Stimulated activated CD4-positive, alpha-beta T cell treated with anti-CD3 and anti-CD28 coated beads, Interleukin-15, amount 100 ng/mL, for 1 hour (primary cell): Measurements from ENCODE around the gene CSF2.

Source experiments
- DNase-seq, 2 donors: peaks; one replicate each; pipeline ENCODE4 v3.0.0-alpha.2; 2020; ENCODE audit warnings: low read depth in 1 of 2, low spot score in 1 of 2

The CSF2 gene

GRCh38 chr5:132054697-132055440, 18.7 kb upstream of the CSF2 start:
- peak in 1 of 2 donors; percentile 0 for DNase-seq

- DNase-seq, result no peak
Observed at GRCh38 chr5:132055441-132055807, 18.2 kb upstream of the CSF2 start.

- DNase-seq, result peak in 1 of 2 donors; percentile 16
Observed at GRCh38 chr5:132055808-132056609, 17.6 kb upstream of the CSF2 start.

- DNase-seq, result no peak
Observed at GRCh38 chr5:132056610-132057497, 16.7 kb upstream of the CSF2 start.

GRCh38 chr5:132057498-132058255, 15.9 kb upstream of the CSF2 start:
- no peak for DNase-seq

GRCh38 chr5:132058646-132059042, 14.9 kb upstream of the CSF2 start:
- DNase-seq, result no peak

- DNase-seq, result peak in 1 of 2 donors; percentile 2
Observed at GRCh38 chr5:132059043-132059695, 14.4 kb upstream of the CSF2 start.

- DNase-seq, result peak in 1 of 2 donors; percentile 1
Observed at GRCh38 chr5:132059696-132060500, 13.7 kb upstream of the CSF2 start.

GRCh38 chr5:132060501-132061161, 13.0 kb upstream of the CSF2 start, which contains the start of gene IL3:
IL3 (plus strand) TSS chr5:132060655; CDS start chr5:132060707, 52 bp downstream.
- no peak for DNase-seq

- peak; percentile 62 to 77 for DNase-seq
Observed at GRCh38 chr5:132063090-132063911, 10.3 kb upstream of the CSF2 start.

GRCh38 chr5:132064140-132064539, 9.4 kb upstream of the CSF2 start:
- no peak for DNase-seq

- peak; percentile 57 to 62 for DNase-seq
Observed at GRCh38 chr5:132064738-132065331, 8.8 kb upstream of the CSF2 start.

GRCh38 chr5:132065351-132065937, 8.1 kb upstream of the CSF2 start:
- peak in 1 of 2 donors; percentile 37 for DNase-seq

- no peak for DNase-seq
Observed at GRCh38 chr5:132065951-132066701, 7.5 kb upstream of the CSF2 start.

- no peak for DNase-seq
Observed at GRCh38 chr5:132066871-132067270, 6.7 kb upstream of the CSF2 start.

- no peak for DNase-seq
Observed at GRCh38 chr5:132067451-132067850, 6.1 kb upstream of the CSF2 start.
